Hepatocyte (in vitro differentiated cells): ENCODE data around the gene RAB3D. TPM values are rescaled to one million over a fixed set of nuclear protein-coding genes. Genes with fewer than 3 reads are reported as not detected.

Experiments used
- DNase-seq: peaks from one replicate; pipeline ENCODE4 v3.0.0-alpha.2; 2016; ENCODE audit warnings: low spot score
- H2AFZ ChIP-seq: fragments of 200-600 bp; sonication (generic); 2 replicates; pipeline ENCODE4 v1.6.0; 2016; ENCODE audit warnings: antibody characterized with exemption, mild to moderate bottlenecking
- H3K27ac ChIP-seq: fragments of 200-600 bp; sonication (generic); 2 replicates; pipeline ENCODE4 v1.5.1; 2016; ENCODE audit warnings: mild to moderate bottlenecking
- H3K27me3 ChIP-seq: fragments of 200-600 bp; sonication (generic); 2 replicates; pipeline ENCODE4 v1.6.1; 2016
- H3K36me3 ChIP-seq: fragments of 200-600 bp; sonication (generic); replicated peaks from 2 replicates; pipeline ENCODE4 v1.5.1; 2016; ENCODE audit warnings: low read depth; ENCODE audit not compliant: insufficient read depth
- H3K4me1 ChIP-seq: fragments of 200-600 bp; sonication (generic); 2 replicates; pipeline ENCODE4 v1.5.1; 2016; ENCODE audit warnings: mild to moderate bottlenecking, moderate library complexity; ENCODE audit not compliant: insufficient read depth
- H3K4me2 ChIP-seq: fragments of 200-600 bp; sonication (generic); 2 replicates; pipeline ENCODE4 v1.6.0; 2016
- H3K4me3 ChIP-seq: fragments of 200-600 bp; sonication (generic); 2 replicates; pipeline ENCODE4 v1.5.1; 2016; ENCODE audit warnings: mild to moderate bottlenecking
- H3K79me2 ChIP-seq: fragments of 200-600 bp; sonication (generic); 2 replicates; pipeline ENCODE4 v1.6.0; 2017; ENCODE audit warnings: mild to moderate bottlenecking
- H3K9me2 ChIP-seq: fragments of 200-600 bp; sonication (generic); replicated peaks from 2 replicates; pipeline ENCODE4 v1.6.0; 2017; ENCODE audit warnings: mild to moderate bottlenecking; ENCODE audit not compliant: insufficient read depth
- H3K9me3 ChIP-seq: fragments of 200-600 bp; sonication (generic); 2 replicates; pipeline ENCODE4 v1.5.1; 2016; ENCODE audit warnings: low read depth, mild to moderate bottlenecking
- H4K20me1 ChIP-seq: fragments of 200-600 bp; sonication (generic); 2 replicates; pipeline ENCODE4 v1.6.0; 2016; ENCODE audit warnings: mild to moderate bottlenecking; ENCODE audit not compliant: insufficient read depth, poor library complexity, severe bottlenecking
- EZH2 ChIP-seq: fragments of 200-600 bp; sonication (generic); IDR thresholded peaks from 2 replicates; pipeline ENCODE4 v1.6.1; 2016; ENCODE audit warnings: antibody characterized with exemption, mild to moderate bottlenecking, borderline replicate concordance
- EZH2phosphoT487 ChIP-seq: fragments of 200-600 bp; sonication (generic); IDR thresholded peaks from one replicate; pipeline ENCODE4 v1.6.1; 2018; ENCODE audit warnings: antibody characterized with exemption, mild to moderate bottlenecking, low read depth, moderate library complexity; ENCODE audit not compliant: unreplicated experiment, severe bottlenecking
- WGBS: methylation state at CpG from one replicate; pipeline ENCODE4 v1.1.6; 2016; ENCODE audit warnings: low lambda C conversion rate; ENCODE audit errors: missing lambda C conversion rate; 5-methylcytosine and 5-hydroxymethylcytosine counted together
- polyA plus RNA-seq: library from polyadenylated mRNA; unstranded; fragments of >200 nt; fragmentation: Nextera tagmentation; extraction: Ambion mirVana; gene quantifications from 2 replicates; pipeline ENCODE4 v1.2.1, GENCODE V29; 2016
- total RNA-seq: library from RNA; depleted of rRNA; stranded (reverse); fragments of >200 nt; gene quantifications from 2 replicates; pipeline ENCODE4 v1.2.3, GENCODE V29; 2014
- TF ChIP-seq, protein P1 (sequence below): fragments of 200-600 bp; sonication (generic); IDR thresholded peaks from 2 replicates; pipeline ENCODE4 v1.5.1; 2016; ENCODE audit warnings: antibody characterized with exemption, mild to moderate bottlenecking; ENCODE audit not compliant: poor library complexity

RAB3D gene
- total and polyA plus RNA-seq, 2 experiments from 2014 or later: 32.6 to 63.7 TPM

DNA sequence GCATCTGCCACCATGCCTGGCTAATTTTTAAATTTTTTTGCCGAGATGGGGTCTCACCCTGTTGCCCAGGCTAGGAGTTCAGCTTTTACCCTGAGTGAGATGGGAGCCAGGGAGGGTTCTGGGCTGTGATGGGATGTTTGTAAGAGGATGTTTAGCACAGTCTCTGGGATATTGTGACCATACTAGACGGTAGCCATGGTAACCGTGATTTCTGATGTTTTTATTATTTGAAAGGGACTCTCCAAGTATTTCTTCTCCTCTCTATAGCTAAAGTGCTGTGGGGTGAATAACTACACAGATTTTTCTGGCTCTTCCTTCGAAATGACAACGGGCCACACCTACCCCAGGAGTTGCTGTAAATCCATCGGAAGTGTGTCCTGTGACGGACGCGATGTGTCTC, 33.1 kb downstream of the RAB3D start:
- H4K20me1 ChIP-seq: no peaks in the 10 kb centered on the region
- no peaks in the 10 kb centered on the region for H3K9me2 ChIP-seq
- no peak overlapping the region for H3K4me3 ChIP-seq
- H3K4me1 ChIP-seq: no peaks in the 10 kb centered on the region
- no peaks in the 10 kb centered on the region for H3K36me3 ChIP-seq
- 91% methylated on average over 9 of the region's 9 CpGs for WGBS
- TF ChIP-seq, protein P1, sequence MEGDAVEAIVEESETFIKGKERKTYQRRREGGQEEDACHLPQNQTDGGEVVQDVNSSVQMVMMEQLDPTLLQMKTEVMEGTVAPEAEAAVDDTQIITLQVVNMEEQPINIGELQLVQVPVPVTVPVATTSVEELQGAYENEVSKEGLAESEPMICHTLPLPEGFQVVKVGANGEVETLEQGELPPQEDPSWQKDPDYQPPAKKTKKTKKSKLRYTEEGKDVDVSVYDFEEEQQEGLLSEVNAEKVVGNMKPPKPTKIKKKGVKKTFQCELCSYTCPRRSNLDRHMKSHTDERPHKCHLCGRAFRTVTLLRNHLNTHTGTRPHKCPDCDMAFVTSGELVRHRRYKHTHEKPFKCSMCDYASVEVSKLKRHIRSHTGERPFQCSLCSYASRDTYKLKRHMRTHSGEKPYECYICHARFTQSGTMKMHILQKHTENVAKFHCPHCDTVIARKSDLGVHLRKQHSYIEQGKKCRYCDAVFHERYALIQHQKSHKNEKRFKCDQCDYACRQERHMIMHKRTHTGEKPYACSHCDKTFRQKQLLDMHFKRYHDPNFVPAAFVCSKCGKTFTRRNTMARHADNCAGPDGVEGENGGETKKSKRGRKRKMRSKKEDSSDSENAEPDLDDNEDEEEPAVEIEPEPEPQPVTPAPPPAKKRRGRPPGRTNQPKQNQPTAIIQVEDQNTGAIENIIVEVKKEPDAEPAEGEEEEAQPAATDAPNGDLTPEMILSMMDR: no peak
- TF ChIP-seq EZH2phosphoT487 (no peak), EZH2 (no peak)
- no peaks in the 10 kb centered on the region for H3K9me3 ChIP-seq
- H3K79me2 ChIP-seq: no peaks in the 10 kb centered on the region
- no peak for DNase-seq
- H3K27me3 ChIP-seq: no peaks in the 10 kb centered on the region
- no peak overlapping the region for H3K27ac ChIP-seq
- H2AFZ ChIP-seq: no peak overlapping the region
- no peak overlapping the region for H3K4me2 ChIP-seq

DNA sequence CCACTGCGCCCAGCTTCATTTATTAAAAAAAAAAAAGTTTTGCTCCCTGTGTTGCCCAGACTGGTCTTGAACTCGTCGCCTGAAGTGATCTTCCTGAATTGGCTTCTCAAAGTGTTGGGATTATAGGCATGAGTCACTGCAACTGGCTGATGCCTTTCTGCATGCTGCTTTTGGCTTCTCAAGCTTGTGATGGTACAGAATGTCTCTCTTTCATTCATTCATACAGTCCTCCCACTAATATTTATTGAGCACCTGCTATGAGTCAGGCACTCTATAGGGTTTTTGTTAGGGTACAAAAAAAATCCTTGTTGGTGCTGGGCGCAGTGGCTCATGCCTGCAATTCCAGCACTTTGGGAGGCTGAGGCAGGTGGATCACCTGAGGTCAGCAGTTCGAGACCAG, 34.5 kb downstream of the RAB3D start:
- H4K20me1 ChIP-seq: no peaks in the 10 kb centered on the region
- TF ChIP-seq, protein P1: no peak
- no peak for TF ChIP-seq EZH2
- no peak for TF ChIP-seq EZH2phosphoT487
- DNase-seq: no peak
- no peak overlapping the region for H3K4me2 ChIP-seq
- H3K9me2 ChIP-seq: no peaks in the 10 kb centered on the region
- no peaks in the 10 kb centered on the region for H3K27me3 ChIP-seq
- no peak overlapping the region for H3K27ac ChIP-seq
- 90% methylated on average over 5 of the region's 5 CpGs for WGBS
- no peaks in the 10 kb centered on the region for H3K9me3 ChIP-seq
- H3K4me3 ChIP-seq: no peak overlapping the region
- H3K4me1 ChIP-seq: no peaks in the 10 kb centered on the region
- no peak overlapping the region for H2AFZ ChIP-seq
- H3K36me3 ChIP-seq: no peaks in the 10 kb centered on the region
- no peaks in the 10 kb centered on the region for H3K79me2 ChIP-seq

DNA sequence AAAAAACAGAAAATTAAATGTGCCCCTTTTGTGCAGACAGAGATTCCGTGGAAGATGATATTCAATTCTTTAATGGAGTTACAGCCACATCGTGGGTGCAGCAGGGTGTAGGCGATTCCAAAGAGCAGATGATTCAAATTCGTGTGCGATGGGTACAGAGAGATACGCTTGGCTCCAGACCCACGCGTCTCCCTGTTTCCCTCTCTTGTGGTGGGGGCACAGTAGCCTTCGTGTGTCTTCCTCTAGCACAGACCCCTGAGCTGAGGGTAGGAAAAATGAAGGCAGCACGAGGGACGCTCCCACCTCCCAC, 38.7 kb downstream of the RAB3D start:
- 84% methylated on average over 11 of the region's 11 CpGs for WGBS
- no peak overlapping the region for H3K4me3 ChIP-seq
- no peaks in the 10 kb centered on the region for H4K20me1 ChIP-seq
- H2AFZ ChIP-seq: no peak overlapping the region
- H3K4me2 ChIP-seq: no peak overlapping the region
- no peaks in the 10 kb centered on the region for H3K4me1 ChIP-seq
- no peaks in the 10 kb centered on the region for H3K79me2 ChIP-seq
- H3K9me2 ChIP-seq: no peaks in the 10 kb centered on the region
- no peaks in the 10 kb centered on the region for H3K36me3 ChIP-seq
- no peak for DNase-seq
- TF ChIP-seq, protein P1: no peak
- TF ChIP-seq EZH2: no peak
- TF ChIP-seq EZH2phosphoT487: no peak
- H3K9me3 ChIP-seq: no peaks in the 10 kb centered on the region
- H3K27me3 ChIP-seq: no peaks in the 10 kb centered on the region
- no peak overlapping the region for H3K27ac ChIP-seq
